Measurements from ENCODE around the gene DNAI1. TPM values are rescaled to one million over a fixed set of nuclear protein-coding genes. Genes with fewer than 3 reads are reported as not detected.

DNAI1 gene
- polyA plus RNA-seq, 1 of the 3 experiments (the other 2 are of a cell fraction), result 0.46 TPM

DNA sequence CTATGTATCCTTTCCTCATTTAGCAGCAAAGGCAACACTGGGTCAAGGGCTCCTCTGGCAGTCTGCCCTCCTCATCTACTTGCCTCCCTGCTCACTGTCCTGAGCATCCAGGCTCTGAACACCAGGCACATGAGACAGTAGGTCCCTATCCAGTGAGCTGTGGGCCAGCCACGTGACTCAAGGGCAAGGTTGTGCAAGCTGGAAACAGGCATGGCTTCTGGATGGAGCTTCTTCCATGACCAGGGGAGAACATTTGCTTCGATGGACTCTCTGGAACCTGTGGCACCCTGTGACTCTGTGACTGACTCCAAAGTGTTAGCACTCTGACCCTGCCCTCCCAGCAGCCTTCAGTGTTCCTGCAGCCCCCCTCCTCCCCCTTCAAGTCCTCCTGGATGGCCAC lies 33.0 kb downstream of the DNAI1 start:
- H3K4me2 ChIP-seq, result no peak overlapping the region
- CTCF ChIA-PET, result interaction anchor here (0.6 to 13.3 kb wide), 7 partner anchors 9 to 112 kb away, joined by 3 to 103 read pairs (median 4); no protein-coding TSS in a partner anchor
- no peaks in the 10 kb centered on the region for H3K9me3 ChIP-seq

More for the DNA sequence above, 33.0 kb downstream of the DNAI1 start:
- Histone ChIP-seq H3K79me2 (ENCODE audit: insufficient read depth) (no peaks in the 10 kb centered on the region), H3K27ac (ENCODE audit: low read depth in 2 of 2, low read length in 1 of 2) (no peak overlapping the region), H3K9me2 (no peaks in the 10 kb centered on the region), H3K4me3 (ENCODE audit: low read depth in 2 of 2, low read length in 1 of 2) (no peak overlapping the region), H2AFZ (ENCODE audit: low read depth) (no peak overlapping the region), H3K36me3 (replicated peaks in 1 of 2; ENCODE audit: control insufficient read depth in 1 of 2, insufficient read depth in 2 of 2, low read length in 1 of 2) (no peaks in the 10 kb centered on the region), H4K20me1 (ENCODE audit: insufficient read depth) (no peaks in the 10 kb centered on the region), H3F3A (replicated peaks; ENCODE audit: insufficient read depth) (no peaks in the 10 kb centered on the region), H3K4me1 (ENCODE audit: control insufficient read depth in 1 of 2, insufficient read depth in 2 of 2, low read depth in 1 of 2, low read length in 1 of 2) (peaks cover 0 to 6% of the 10 kb centered on the region in 2 experiments; a peak in 1 of 4 replicates), H3K27me3 (ENCODE audit: insufficient read depth) (no peaks in the 10 kb centered on the region; the same call in 1 of the 2 replicates), H3K9ac (no peak overlapping the region)
- TF ChIP-seq CHD2 (IDR thresholded peaks at IDR 0.05; ENCODE audit: low read length, partially characterized antibody), result no peak
- no peak for TF ChIP-seq NFIC (IDR thresholded peaks at IDR 0.05; ENCODE audit: borderline replicate concordance)
- no peak for TF ChIP-seq GATA2 (CRISPR knock-in tag; IDR thresholded peaks at IDR 0.05)
- no peak for TF ChIP-seq RXRA (IDR thresholded peaks at IDR 0.05; ENCODE audit: borderline replicate concordance, low read depth)
- TF ChIP-seq, protein P1, sequence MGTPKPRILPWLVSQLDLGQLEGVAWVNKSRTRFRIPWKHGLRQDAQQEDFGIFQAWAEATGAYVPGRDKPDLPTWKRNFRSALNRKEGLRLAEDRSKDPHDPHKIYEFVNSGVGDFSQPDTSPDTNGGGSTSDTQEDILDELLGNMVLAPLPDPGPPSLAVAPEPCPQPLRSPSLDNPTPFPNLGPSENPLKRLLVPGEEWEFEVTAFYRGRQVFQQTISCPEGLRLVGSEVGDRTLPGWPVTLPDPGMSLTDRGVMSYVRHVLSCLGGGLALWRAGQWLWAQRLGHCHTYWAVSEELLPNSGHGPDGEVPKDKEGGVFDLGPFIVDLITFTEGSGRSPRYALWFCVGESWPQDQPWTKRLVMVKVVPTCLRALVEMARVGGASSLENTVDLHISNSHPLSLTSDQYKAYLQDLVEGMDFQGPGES (IDR thresholded peaks at IDR 0.05; ENCODE audit: low read depth, low read length), result no peak
- TF ChIP-seq, protein P2, sequence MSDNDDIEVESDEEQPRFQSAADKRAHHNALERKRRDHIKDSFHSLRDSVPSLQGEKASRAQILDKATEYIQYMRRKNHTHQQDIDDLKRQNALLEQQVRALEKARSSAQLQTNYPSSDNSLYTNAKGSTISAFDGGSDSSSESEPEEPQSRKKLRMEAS (IDR thresholded peaks at IDR 0.05; ENCODE audit: low read depth), result no peak
- TF ChIP-seq, protein P3, sequence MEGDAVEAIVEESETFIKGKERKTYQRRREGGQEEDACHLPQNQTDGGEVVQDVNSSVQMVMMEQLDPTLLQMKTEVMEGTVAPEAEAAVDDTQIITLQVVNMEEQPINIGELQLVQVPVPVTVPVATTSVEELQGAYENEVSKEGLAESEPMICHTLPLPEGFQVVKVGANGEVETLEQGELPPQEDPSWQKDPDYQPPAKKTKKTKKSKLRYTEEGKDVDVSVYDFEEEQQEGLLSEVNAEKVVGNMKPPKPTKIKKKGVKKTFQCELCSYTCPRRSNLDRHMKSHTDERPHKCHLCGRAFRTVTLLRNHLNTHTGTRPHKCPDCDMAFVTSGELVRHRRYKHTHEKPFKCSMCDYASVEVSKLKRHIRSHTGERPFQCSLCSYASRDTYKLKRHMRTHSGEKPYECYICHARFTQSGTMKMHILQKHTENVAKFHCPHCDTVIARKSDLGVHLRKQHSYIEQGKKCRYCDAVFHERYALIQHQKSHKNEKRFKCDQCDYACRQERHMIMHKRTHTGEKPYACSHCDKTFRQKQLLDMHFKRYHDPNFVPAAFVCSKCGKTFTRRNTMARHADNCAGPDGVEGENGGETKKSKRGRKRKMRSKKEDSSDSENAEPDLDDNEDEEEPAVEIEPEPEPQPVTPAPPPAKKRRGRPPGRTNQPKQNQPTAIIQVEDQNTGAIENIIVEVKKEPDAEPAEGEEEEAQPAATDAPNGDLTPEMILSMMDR (IDR thresholded peaks at IDR 0.05), result no peak
- TF ChIP-seq YY1 (IDR thresholded peaks at IDR 0.05; ENCODE audit: low read depth), result no peak
- no peak for TF ChIP-seq MXI1 (IDR thresholded peaks at IDR 0.05; ENCODE audit: low read depth, low read length)
- TF ChIP-seq JUND (IDR thresholded peaks at IDR 0.05), result no peak
- TF ChIP-seq SMC3 (IDR thresholded peaks at IDR 0.05; ENCODE audit: low read depth, low read length), result no peak
- no peak for TF ChIP-seq FOSL2 (IDR thresholded peaks at IDR 0.05; ENCODE audit: borderline replicate concordance, low read depth)
- TF ChIP-seq GABPA (IDR thresholded peaks at IDR 0.05; ENCODE audit: low read depth), result no peak
- TF ChIP-seq, protein P4, sequence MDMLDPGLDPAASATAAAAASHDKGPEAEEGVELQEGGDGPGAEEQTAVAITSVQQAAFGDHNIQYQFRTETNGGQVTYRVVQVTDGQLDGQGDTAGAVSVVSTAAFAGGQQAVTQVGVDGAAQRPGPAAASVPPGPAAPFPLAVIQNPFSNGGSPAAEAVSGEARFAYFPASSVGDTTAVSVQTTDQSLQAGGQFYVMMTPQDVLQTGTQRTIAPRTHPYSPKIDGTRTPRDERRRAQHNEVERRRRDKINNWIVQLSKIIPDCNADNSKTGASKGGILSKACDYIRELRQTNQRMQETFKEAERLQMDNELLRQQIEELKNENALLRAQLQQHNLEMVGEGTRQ (IDR thresholded peaks at IDR 0.05; ENCODE audit: borderline replicate concordance, low read depth, low read length), result no peak
- no peak for TF ChIP-seq NRF1 (IDR thresholded peaks at IDR 0.05; ENCODE audit: low read depth, low read length)
- TF ChIP-seq MEF2A (IDR thresholded peaks at IDR 0.05; ENCODE audit: borderline replicate concordance, low read depth), result no peak
- TF ChIP-seq, protein P5, sequence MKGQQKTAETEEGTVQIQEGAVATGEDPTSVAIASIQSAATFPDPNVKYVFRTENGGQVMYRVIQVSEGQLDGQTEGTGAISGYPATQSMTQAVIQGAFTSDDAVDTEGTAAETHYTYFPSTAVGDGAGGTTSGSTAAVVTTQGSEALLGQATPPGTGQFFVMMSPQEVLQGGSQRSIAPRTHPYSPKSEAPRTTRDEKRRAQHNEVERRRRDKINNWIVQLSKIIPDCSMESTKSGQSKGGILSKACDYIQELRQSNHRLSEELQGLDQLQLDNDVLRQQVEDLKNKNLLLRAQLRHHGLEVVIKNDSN (IDR thresholded peaks at IDR 0.05; ENCODE audit: borderline replicate concordance, low read depth), result no peak
- POLR2A ChIA-PET, result no interaction called here
- WGBS (ENCODE audit: low lambda C conversion rate), result 14% methylated on average over 2 of the region's 2 CpGs
- no peak for DNase-seq
